Gastrocnemius medialis (tissue), 4 donors: ENCODE measurements around the gene SAMD4A.

Experiments
- CTCF ChIP-seq, 5 experiments: fragments of 450-650 bp in 3 of 5; fragments of 200-600 bp in 2 of 5; sonication (generic) in 2 of 5; IDR thresholded peaks in 4 of 5; conservative IDR thresholded peaks in 1 of 5; 1 replicate in 4 of 5; 2 replicates in 1 of 5; pipeline ENCODE4 v1.5.1; 2016 to 2019; ENCODE audit warnings: antibody characterized with exemption in 5 of 5, mild to moderate bottlenecking in 3 of 5, moderate library complexity in 3 of 5
- POLR2A ChIP-seq, 2 donors: fragments of 450-650 bp; IDR thresholded peaks; one replicate each; pipeline ENCODE4 v1.6.1; 2017; ENCODE audit warnings: antibody characterized with exemption in 2 of 2, mild to moderate bottlenecking in 2 of 2, moderate library complexity in 2 of 2

- TF ChIP-seq POLR2A (IDR thresholded peaks at IDR 0.05) (no peak), CTCF (IDR thresholded peaks at IDR 0.05 in 4 of 5, conservative IDR thresholded peaks at IDR 0.05 in 1 of 5) (no peak)
Observed at GRCh38 chr14:54706769-54707168, 139.8 kb downstream of the SAMD4A start.
